K562 (cell line): ENCODE data around the gene USH2A. TPM values are rescaled to one million over a fixed set of nuclear protein-coding genes. Genes with fewer than 3 reads are reported as not detected.

ENCODE experiments used
- ATAC-seq: fragments of 200-7000 bp; cut with Tn5 transposase; 3 replicates; pipeline ENCODE4 v1.9.1; 2020; ENCODE audit warnings: moderate library complexity
- BruUV-seq: library from RNA; stranded (reverse); fragments of 400-500 nt; replicated peaks from 2 replicates; lab custom pipeline; 2021; lab: Mats Ljungman, UMichigan
- CTCF ChIA-PET: fragments of 300-600 bp; formaldehyde crosslinking; extraction: SDS; loops from one replicate; lab custom pipeline; 2021; ENCODE audit warnings: low intra/inter-chr PET ratio; lab: Yijun Ruan, JAX
- POLR2A ChIA-PET: fragments of 300-600, 350-650 bp; sonication (Branson Sonifier 250); formaldehyde crosslinking; extraction: SDS; loops from one replicate; lab custom pipeline; 2021; ENCODE audit warnings: antibody characterized with exemption, inconsistent platforms; lab: Yijun Ruan, JAX
- DNase-seq, 4 experiments: peaks; one replicate each; pipeline versions ENCODE4 v3.0.0 to v3.0.0-alpha.2; 2011 to 2018; ENCODE audit warnings: low spot score in 3 of 4, mixed read lengths in 3 of 4; ENCODE audit errors: extremely low read depth in 1 of 4
- FAIRE-seq: peaks from 2 replicates; lab custom pipeline; 2011; peaks lifted over from hg19 to GRCh38; lab: Jason Lieb, UNC
- H2AFZ ChIP-seq: 2 replicates; pipeline ENCODE4 v1.6.0; 2011; ENCODE audit warnings: low read depth, low read length, control low read depth, inconsistent platforms
- H3K27ac ChIP-seq: fragments of 200-600 bp; 3 replicates; pipeline ENCODE4 v1.8.0; 2011; ENCODE audit warnings: low read depth, mild to moderate bottlenecking, control low read depth, inconsistent platforms, low read length, moderate library complexity, mixed read lengths; ENCODE audit errors: extremely low read depth
- H3K27me3 ChIP-seq, 2 experiments: fragments of 300-600 bp in 1 of 2; 2 replicates in 1 of 2; 3 replicates in 1 of 2; pipeline versions ENCODE4 v1.6.0 to v1.8.0; 2011; ENCODE audit warnings: inconsistent platforms in 2 of 2, low read length in 2 of 2, mild to moderate bottlenecking in 1 of 2, mixed read lengths in 1 of 2, moderate library complexity in 1 of 2; ENCODE audit not compliant: control insufficient read depth in 2 of 2, insufficient read depth in 2 of 2
- H3K36me3 ChIP-seq: fragments of 300-600 bp; 3 replicates; pipeline ENCODE4 v1.8.0; 2011; ENCODE audit warnings: mild to moderate bottlenecking, low read length, inconsistent platforms; ENCODE audit not compliant: control insufficient read depth, insufficient read depth
- H3K4me1 ChIP-seq, 2 experiments: fragments of 200-600 bp in 1 of 2; replicated peaks in 1 of 2; 2 replicates in 1 of 2; 3 replicates in 1 of 2; pipeline versions ENCODE4 v1.5.1 to v1.8.0; 2011; ENCODE audit warnings: inconsistent platforms in 2 of 2, low read length in 2 of 2, mild to moderate bottlenecking in 1 of 2, mixed read lengths in 1 of 2, moderate library complexity in 1 of 2; ENCODE audit not compliant: control insufficient read depth in 2 of 2, insufficient read depth in 2 of 2
- H3K4me2 ChIP-seq: 2 replicates; pipeline ENCODE4 v1.6.1; 2011; ENCODE audit warnings: low read length, control low read depth, inconsistent platforms, mixed read lengths; ENCODE audit not compliant: insufficient read depth
- H3K4me3 ChIP-seq: fragments of 200-600 bp; sonication (generic), shearing (Covaris generic); 2 replicates; pipeline ENCODE4 v1.5.1; 2016; ENCODE audit warnings: control low read depth, inconsistent platforms
- H3K79me2 ChIP-seq: fragments of 200-600 bp; 3 replicates; pipeline ENCODE4 v1.8.0; 2011; ENCODE audit warnings: low read length, inconsistent platforms; ENCODE audit not compliant: control insufficient read depth, insufficient read depth
- H3K9ac ChIP-seq, 2 experiments: 2 replicates each; pipeline versions ENCODE4 v1.6.0 to v1.6.1; 2011; ENCODE audit warnings: low read depth in 2 of 2, low read length in 2 of 2, control low read depth in 1 of 2, inconsistent platforms in 1 of 2, mild to moderate bottlenecking in 1 of 2, mixed read lengths in 1 of 2; ENCODE audit not compliant: insufficient read depth in 1 of 2
- H3K9me1 ChIP-seq: one replicate; pipeline ENCODE4 v1.6.0; 2011; ENCODE audit warnings: inconsistent platforms, mild to moderate bottlenecking, low read length, moderate library complexity; ENCODE audit not compliant: control insufficient read depth, insufficient read depth
- H3K9me3 ChIP-seq: replicated peaks from 2 replicates; pipeline ENCODE4 v1.5.1; 2011; ENCODE audit warnings: low read depth, low read length, inconsistent platforms; ENCODE audit not compliant: control insufficient read depth, insufficient read depth
- H4K20me1 ChIP-seq: replicated peaks from 2 replicates; pipeline ENCODE4 v1.6.1; 2011; ENCODE audit warnings: low read length, inconsistent platforms, mixed read lengths; ENCODE audit not compliant: control insufficient read depth, insufficient read depth
- CBFA2T2 ChIP-seq: fragments of 450-650 bp; conservative IDR thresholded peaks from 2 replicates; pipeline ENCODE4 v1.6.1; 2017; ENCODE audit warnings: mild to moderate bottlenecking
- POLR2AphosphoS2 ChIP-seq: IDR thresholded peaks from 2 replicates; pipeline ENCODE4 v1.6.1; 2012; ENCODE audit warnings: low read length, improper control_type of control experiment
- SOX6 ChIP-seq: fragments of 450-650 bp; IDR thresholded peaks from 2 replicates; pipeline ENCODE4 v1.6.1; 2014; ENCODE audit warnings: mild to moderate bottlenecking
- ZMIZ1 ChIP-seq, 2 experiments: fragments of 150-350 bp in 1 of 2; IDR thresholded peaks; 2 replicates each; pipeline ENCODE4 v1.6.1; 2012 to 2016; ENCODE audit warnings: low read depth in 2 of 2, low read length in 2 of 2, mild to moderate bottlenecking in 1 of 2, moderate library complexity in 1 of 2
- ZNF134 ChIP-seq: fragments of 250-450 bp; sonication (Bioruptor Pico); conservative IDR thresholded peaks from 2 replicates; pipeline ENCODE4 v1.4.0; 2020
- ZNF699 ChIP-seq: fragments of 250-450 bp; sonication (Bioruptor Pico); IDR thresholded peaks from 2 replicates; pipeline ENCODE4 v1.8.0; 2021; ENCODE audit warnings: mild to moderate bottlenecking, moderate library complexity; ENCODE audit not compliant: insufficient replicate concordance
- ZNF740 ChIP-seq, 3 experiments: fragments of 200-800 bp in 1 of 3; sonication (Bioruptor generic) in 1 of 3; sonication (generic) in 1 of 3; formaldehyde crosslinking in 1 of 3; IDR thresholded peaks; 2 replicates each; pipeline versions ENCODE4 v1.6.1 to v1.8.0; 2016 to 2022; ENCODE audit warnings: mild to moderate bottlenecking in 2 of 3, missing compliant biosample characterization in 2 of 3, missing genetic modification characterization in 2 of 3, missing genetic modification reagents in 1 of 3
- WGBS: fragments of 100-300 bp; shearing (Covaris generic); methylation state at CpG from one replicate; pipeline ENCODE4 v1.1.6; 2016; ENCODE audit warnings: low coverage, mixed read lengths; ENCODE audit not compliant: insufficient coverage; ENCODE audit errors: missing lambda C conversion rate; 5-methylcytosine and 5-hydroxymethylcytosine counted together
- in situ Hi-C: fragments of 300-500 bp; cut with MboI; formaldehyde crosslinking; loops from 4 replicates; pipeline ENCODE4 v1.15.0; 2018; ENCODE audit warnings: inconsistent platforms, mixed read lengths
- intact Hi-C: fragments of 100-400 bp; cut with micrococcal nuclease; formaldehyde crosslinking; loops from 2 replicates; pipeline ENCODE4 v1.14.2; 2022
- polyA plus RNA-seq, 8 experiments: library from polyadenylated mRNA; depleted of rRNA in 4 of 8; stranded (reverse) in 5 of 8; unstranded in 3 of 8; fragments of >200 nt; fragmentation: Nextera tagmentation in 2 of 8; fragmentation: Illumina TruSeq in 1 of 8; extraction: Ambion mirVana in 2 of 8; extraction: Trizol in 1 of 8; gene quantifications; 2 replicates each; pipeline versions ENCODE4 v1.2.1 to v1.2.3, GENCODE V29; 2011 to 2014; ENCODE audit warnings: inconsistent platforms in 1 of 8, missing spikeins in 1 of 8
- total RNA-seq, 7 experiments: library from RNA; depleted of rRNA in 6 of 7; stranded (reverse); fragments of >200 nt in 6 of 7; fragmentation: Illumina TruSeq in 2 of 7; extraction: Trizol in 2 of 7; gene quantifications; 2 replicates each; pipeline versions ENCODE4 v1.2.1 to v1.2.3, GENCODE V29; 2011 to 2021; ENCODE audit warnings: low replicate concordance in 1 of 7
- TF ChIP-seq, protein P1 (sequence below): fragments of 250-450 bp; sonication (Bioruptor Pico); IDR thresholded peaks from 2 replicates; pipeline ENCODE4 v1.8.0; 2022; ENCODE audit warnings: moderate library complexity, mild to moderate bottlenecking, inconsistent platforms
- TF ChIP-seq, protein P2 (sequence below): fragments of 250-450 bp; sonication (Bioruptor Pico); IDR thresholded peaks from 2 replicates; pipeline ENCODE4 v1.8.0; 2021; ENCODE audit warnings: borderline replicate concordance, mild to moderate bottlenecking, moderate library complexity; ENCODE audit not compliant: poor library complexity, severe bottlenecking

USH2A gene
- total and polyA plus RNA-seq, 9 of the 15 experiments (the other 6 are each of a cell fraction or from before 2014, with no cell fraction given) = under 0.01 TPM; not detected in 7

DNA sequence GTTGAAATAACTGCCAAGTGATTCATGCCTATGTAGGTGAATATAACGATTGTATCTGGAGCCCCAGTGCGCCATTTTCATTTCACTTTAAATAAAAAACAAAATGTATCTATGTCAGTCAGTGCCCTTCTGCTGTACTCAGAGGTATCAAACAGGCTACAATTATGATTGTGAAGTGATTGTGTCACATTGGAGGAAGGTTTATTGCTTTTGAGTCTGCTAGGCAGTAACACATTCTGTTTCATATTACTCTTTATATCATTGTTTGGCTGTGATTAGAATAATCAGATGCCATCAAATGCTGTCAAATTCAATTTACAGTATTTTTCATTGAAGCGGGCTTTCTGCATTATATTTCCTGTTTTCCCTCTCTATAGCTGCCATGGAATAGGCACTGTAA, 684.2 kb downstream of the USH2A start:
- ATAC-seq (no peak), DNase-seq (no peak), FAIRE-seq (no peak)
- Histone ChIP-seq H3K27ac (no peak overlapping the region), H3K27me3 (no peaks in the 10 kb centered on the region), H4K20me1 (no peaks in the 10 kb centered on the region), H3K79me2 (no peaks in the 10 kb centered on the region), H2AFZ (no peak overlapping the region), H3K9me1 (no peaks in the 10 kb centered on the region), H3K4me2 (no peak overlapping the region), H3K9ac (no peak overlapping the region), H3K9me3 (no peaks in the 10 kb centered on the region; the same call in 1 of the 2 replicates), H3K4me1 (no peaks in the 10 kb centered on the region), H3K4me3 (no peak overlapping the region), H3K36me3 (no peaks in the 10 kb centered on the region)
- WGBS = 2% methylated on average over 3 of the region's 3 CpGs
- intact Hi-C loops (loop anchor here (5.0 kb wide), 1 partner anchor 1948 kb away; no protein-coding TSS in a partner anchor), in situ Hi-C loops (no loop called here)
- TF ChIP-seq CBFA2T2 = no peak
- TF ChIP-seq, protein P1, sequence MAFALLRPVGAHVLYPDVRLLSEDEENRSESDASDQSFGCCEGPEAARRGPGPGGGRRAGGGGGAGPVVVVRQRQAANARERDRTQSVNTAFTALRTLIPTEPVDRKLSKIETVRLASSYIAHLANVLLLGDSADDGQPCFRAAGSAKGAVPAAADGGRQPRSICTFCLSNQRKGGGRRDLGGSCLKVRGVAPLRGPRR (CRISPR knock-in tag) = no peak
- no peak for TF ChIP-seq SOX6
- no peak for TF ChIP-seq ZNF740 (CRISPR knock-in tag; IDR thresholded peaks at IDR 0.05)
- TF ChIP-seq ZNF740 (tag; IDR thresholded peaks at IDR 0.05) = no peak
- no peak for TF ChIP-seq ZNF134 (CRISPR knock-in tag)
- no peak for TF ChIP-seq POLR2AphosphoS2
- TF ChIP-seq ZNF699 = no peak
- TF ChIP-seq, protein P2, sequence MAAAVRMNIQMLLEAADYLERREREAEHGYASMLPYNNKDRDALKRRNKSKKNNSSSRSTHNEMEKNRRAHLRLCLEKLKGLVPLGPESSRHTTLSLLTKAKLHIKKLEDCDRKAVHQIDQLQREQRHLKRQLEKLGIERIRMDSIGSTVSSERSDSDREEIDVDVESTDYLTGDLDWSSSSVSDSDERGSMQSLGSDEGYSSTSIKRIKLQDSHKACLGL (CRISPR knock-in tag) = no peak
- TF ChIP-seq ZMIZ1 (IDR thresholded peaks at IDR 0.05; ENCODE audit: low read depth in 2 of 2, low read length in 2 of 2) = no peak
- ChIA-PET CTCF (no interaction called here), POLR2A (no interaction called here)
- BruUV-seq = no TSS peak
